Measurements from ENCODE around the gene ARHGEF33.

DNA sequence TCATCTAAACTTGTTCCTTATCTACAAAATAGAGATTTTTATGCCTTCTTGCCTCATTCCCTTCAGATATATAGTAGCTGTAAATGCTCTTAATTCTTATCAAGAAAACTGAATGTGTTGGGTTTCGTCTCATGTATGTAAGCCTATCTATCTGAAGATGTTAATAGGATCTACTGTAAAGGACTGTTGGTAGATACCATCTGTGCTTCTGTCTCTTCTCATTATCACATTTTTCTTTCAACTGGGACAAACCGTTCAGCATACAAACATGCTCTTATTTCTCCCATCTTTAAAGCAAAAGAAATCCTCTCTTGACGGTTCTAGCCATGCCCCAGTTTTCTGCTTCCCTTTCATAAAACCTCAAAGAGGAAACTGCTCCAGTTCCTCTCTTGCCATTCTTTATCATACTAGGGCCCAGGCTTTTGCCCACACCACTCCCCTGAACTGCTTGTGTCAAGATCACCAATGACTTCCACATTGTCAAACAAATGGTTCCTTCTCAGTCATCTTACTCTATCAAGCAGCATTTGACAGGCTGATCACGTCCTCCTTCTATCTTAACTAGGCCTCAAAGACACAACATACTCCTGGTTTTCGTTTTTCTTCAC, 88.7 kb downstream of the ARHGEF33 start:
- no peak for TF ChIP-seq ZNF384 (IDR thresholded peaks at IDR 0.05)
- no peak for TF ChIP-seq L3MBTL2 (conservative IDR thresholded peaks at IDR 0.05)
- TF ChIP-seq SP1 (IDR thresholded peaks at IDR 0.05) = no peak
- no peak for TF ChIP-seq LEF1 (IDR thresholded peaks at IDR 0.05; ENCODE audit: borderline replicate concordance)
- TF ChIP-seq FOXA1 (IDR thresholded peaks at IDR 0.05) = no peak
- no peak for TF ChIP-seq CTBP1 (IDR thresholded peaks at IDR 0.05; ENCODE audit: borderline replicate concordance)
- TF ChIP-seq BHLHE40 (IDR thresholded peaks at IDR 0.05; ENCODE audit: borderline replicate concordance) = no peak
- no peak for TF ChIP-seq HDGF (IDR thresholded peaks at IDR 0.05; ENCODE audit: borderline replicate concordance)
- TF ChIP-seq, protein P1, sequence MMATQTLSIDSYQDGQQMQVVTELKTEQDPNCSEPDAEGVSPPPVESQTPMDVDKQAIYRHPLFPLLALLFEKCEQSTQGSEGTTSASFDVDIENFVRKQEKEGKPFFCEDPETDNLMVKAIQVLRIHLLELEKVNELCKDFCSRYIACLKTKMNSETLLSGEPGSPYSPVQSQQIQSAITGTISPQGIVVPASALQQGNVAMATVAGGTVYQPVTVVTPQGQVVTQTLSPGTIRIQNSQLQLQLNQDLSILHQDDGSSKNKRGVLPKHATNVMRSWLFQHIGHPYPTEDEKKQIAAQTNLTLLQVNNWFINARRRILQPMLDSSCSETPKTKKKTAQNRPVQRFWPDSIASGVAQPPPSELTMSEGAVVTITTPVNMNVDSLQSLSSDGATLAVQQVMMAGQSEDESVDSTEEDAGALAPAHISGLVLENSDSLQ (IDR thresholded peaks at IDR 0.05) = no peak
- no peak for TF ChIP-seq ELF4 (IDR thresholded peaks at IDR 0.05)
- no peak for TF ChIP-seq FOXM1 (IDR thresholded peaks at IDR 0.05; ENCODE audit: borderline replicate concordance)
- TF ChIP-seq NFRKB (IDR thresholded peaks at IDR 0.05) = no peak
- no peak for TF ChIP-seq TARDBP (IDR thresholded peaks at IDR 0.05)

Measured in HEK293T (cell line).